ENCODE data around the gene COPS9. TPM values are rescaled to one million over a fixed set of nuclear protein-coding genes. Genes with fewer than 3 reads are reported as not detected.
A peak's percentile ranks its signal among the peaks of the same experiment; 100 is the strongest.

COPS9 gene
- total RNA-seq, 1 donor from 2014 or later, result 98.1 TPM

DNA sequence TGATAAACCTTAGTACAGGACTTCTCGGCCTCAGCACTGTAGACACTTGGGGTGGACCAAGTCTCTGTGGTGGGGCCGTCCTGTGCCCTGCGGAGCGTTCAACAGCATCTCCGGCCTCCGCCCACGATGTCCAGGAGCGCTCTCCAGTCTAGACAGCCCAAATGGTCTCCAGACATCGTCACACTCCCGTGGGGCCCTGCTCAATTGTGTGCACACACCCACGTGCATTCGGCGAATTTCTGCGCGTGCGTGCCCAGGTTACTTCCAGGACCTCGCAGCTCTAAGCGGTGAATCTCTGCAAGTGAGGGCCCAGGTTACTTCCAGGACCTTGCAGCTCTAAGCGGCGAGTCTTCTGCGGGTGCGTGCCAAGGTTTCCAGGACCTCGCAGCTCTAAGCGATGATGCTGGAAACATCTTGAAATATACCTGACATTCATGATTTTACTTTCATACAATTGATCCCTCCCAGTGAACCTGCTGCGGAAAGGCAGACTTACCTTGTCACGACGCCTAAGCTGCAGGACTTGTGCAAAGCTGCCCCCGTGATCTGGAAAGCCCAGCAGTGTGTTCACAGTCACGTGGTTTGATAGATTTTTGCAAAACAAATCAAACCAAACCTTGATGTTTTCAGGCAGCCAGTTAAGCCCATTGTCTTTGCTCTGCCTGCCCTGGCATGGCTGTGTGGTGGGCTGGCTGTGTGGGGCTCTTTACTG lies 20.5 kb upstream of the COPS9 start:
- no peaks in the 10 kb centered on the region for H3K36me3 ChIP-seq
- peaks cover 15% of the 10 kb centered on the region for H3K27me3 ChIP-seq
- DNase-seq (peak; percentile 40), ATAC-seq (no peak)
- intact Hi-C loops (cut with DNase I), result no loop called here
- TF ChIP-seq, protein P1, sequence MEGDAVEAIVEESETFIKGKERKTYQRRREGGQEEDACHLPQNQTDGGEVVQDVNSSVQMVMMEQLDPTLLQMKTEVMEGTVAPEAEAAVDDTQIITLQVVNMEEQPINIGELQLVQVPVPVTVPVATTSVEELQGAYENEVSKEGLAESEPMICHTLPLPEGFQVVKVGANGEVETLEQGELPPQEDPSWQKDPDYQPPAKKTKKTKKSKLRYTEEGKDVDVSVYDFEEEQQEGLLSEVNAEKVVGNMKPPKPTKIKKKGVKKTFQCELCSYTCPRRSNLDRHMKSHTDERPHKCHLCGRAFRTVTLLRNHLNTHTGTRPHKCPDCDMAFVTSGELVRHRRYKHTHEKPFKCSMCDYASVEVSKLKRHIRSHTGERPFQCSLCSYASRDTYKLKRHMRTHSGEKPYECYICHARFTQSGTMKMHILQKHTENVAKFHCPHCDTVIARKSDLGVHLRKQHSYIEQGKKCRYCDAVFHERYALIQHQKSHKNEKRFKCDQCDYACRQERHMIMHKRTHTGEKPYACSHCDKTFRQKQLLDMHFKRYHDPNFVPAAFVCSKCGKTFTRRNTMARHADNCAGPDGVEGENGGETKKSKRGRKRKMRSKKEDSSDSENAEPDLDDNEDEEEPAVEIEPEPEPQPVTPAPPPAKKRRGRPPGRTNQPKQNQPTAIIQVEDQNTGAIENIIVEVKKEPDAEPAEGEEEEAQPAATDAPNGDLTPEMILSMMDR (IDR thresholded peaks at IDR 0.05), result no peak
- no peaks in the 10 kb centered on the region for H3K9me3 ChIP-seq
- no peaks in the 10 kb centered on the region for H3K4me1 ChIP-seq
- H3K4me3 ChIP-seq, result no peak overlapping the region
- no peak overlapping the region for H3K27ac ChIP-seq

DNA sequence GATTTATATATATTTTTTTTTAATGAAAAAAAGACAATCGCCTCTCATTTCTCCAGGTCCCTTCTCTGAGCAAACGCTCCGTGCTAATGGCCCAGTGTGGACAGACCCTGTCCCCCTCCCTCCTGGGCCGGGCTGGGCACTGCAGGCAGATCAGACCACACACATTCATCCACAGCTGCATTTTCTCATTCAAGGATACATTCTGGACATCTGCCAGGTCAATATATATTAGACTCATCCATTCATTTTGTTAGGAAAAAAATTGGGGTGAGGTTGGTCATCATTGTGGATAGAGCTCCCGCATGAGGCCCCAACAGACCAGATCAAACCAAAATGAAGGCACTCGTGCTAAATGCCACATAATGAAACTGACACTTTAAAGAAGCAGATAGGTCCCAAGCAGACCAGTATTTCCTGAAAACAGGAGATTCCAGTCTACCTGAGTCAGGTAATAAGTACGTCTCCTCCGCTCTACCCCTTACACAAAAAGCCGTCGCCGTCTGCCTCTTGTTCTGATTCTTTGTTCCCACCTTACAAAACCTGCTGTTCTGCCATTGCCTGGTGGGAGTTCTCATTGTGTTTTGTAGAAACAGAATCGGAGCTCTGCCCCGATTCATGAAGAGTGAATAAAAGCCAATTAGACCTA lies 19.8 kb upstream of the COPS9 start:
- Histone ChIP-seq H3K9me3 (no peaks in the 10 kb centered on the region), H3K4me3 (no peak overlapping the region), H3K36me3 (no peaks in the 10 kb centered on the region), H3K4me1 (no peaks in the 10 kb centered on the region), H3K27ac (no peak overlapping the region), H3K27me3 (peaks cover 9% of the 10 kb centered on the region)
- TF ChIP-seq, protein P1 (IDR thresholded peaks at IDR 0.05), result no peak
- intact Hi-C loops (cut with DNase I), result no loop called here
- DNase-seq, result peak; percentile 8
- ATAC-seq, result no peak

DNA sequence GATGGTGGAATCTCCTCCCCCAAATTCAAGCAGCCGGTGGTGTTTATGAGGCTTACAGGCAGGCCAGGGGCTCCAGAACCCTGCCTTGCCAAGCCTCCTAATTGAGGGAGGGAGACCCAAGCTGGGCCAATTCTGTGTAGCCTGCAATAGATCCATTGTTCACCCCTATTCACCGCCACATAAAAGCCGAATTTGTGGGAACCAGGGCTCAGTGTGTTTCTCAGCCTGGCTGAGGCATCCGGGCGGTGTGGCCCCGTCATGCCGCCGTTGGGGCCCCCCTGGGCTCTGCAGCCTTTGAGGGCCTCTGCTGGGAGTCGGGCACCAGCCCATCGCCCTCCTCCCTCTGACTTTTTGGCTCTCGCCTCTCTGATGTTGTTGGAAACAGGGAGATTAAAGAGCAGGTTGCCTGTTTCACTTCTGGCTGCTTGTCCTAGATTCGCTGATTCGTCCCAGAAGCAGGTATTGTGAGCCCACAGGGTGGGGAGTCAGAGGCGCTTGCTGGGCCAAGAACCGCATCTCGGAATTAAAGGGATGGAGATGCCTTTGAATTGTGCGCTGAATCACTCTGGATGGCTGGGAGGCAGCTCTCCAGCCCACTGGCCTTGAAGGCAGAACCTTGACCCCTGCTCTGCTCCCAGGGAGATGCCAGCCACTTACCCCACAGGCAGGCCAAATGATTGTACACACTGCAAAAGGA lies 19.1 kb upstream of the COPS9 start:
- Histone ChIP-seq H3K27ac (no peak overlapping the region), H3K36me3 (no peaks in the 10 kb centered on the region), H3K4me3 (no peak overlapping the region), H3K9me3 (no peaks in the 10 kb centered on the region), H3K27me3 (peaks cover 13% of the 10 kb centered on the region), H3K4me1 (no peaks in the 10 kb centered on the region)
- intact Hi-C loops (cut with DNase I), result no loop called here
- TF ChIP-seq, protein P1 (IDR thresholded peaks at IDR 0.05), result no peak
- ATAC-seq (no peak), DNase-seq (peak; percentile 37)

DNA sequence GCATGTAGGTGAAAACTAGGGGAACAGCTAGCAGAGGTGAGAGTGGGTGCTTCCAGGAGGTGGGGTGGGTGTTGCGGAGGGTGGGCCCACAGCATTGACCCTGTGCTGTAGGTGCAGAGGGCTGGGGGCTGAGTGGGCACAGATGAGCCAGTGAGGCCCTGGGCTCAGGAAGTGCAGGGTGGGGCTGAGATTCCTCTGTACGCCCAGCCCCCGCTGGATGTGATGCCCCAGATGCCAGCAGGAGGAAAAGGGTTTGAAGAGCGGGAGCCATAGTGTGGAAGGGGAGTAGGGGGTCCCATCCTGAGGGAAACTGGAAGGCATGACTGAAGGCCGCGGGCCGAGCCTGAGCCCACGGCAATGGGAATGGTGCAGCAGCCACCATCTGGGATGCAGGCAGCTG lies 18.5 kb upstream of the COPS9 start:
- TF ChIP-seq, protein P1 (IDR thresholded peaks at IDR 0.05), result no peak
- Histone ChIP-seq H3K4me1 (no peaks in the 10 kb centered on the region), H3K9me3 (no peaks in the 10 kb centered on the region), H3K27me3 (peaks cover 19% of the 10 kb centered on the region), H3K4me3 (no peak overlapping the region), H3K27ac (no peak overlapping the region), H3K36me3 (no peaks in the 10 kb centered on the region)
- ATAC-seq (no peak), DNase-seq (peak; percentile 51)
- intact Hi-C loops (cut with DNase I), result no loop called here

DNA sequence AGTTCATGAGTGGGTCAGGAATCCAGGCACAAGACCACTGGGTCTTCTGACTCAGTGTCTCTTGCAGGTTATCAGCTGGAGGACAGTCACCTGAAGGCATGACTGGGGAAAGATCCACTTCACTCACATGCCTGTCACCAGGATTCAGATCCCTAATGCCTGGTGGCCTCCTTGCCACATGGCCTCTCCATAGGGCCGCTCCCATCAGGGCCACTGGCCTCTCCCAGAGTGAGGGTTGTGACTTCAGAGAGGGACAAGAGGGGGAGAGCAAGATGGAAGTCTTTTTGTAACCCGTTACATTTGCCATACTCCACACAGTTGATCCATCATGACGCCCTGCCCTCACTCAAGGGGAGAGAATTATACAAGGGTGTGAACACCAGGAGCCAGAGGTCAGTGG lies 17.3 kb upstream of the COPS9 start:
- ATAC-seq (no peak), DNase-seq (peak; percentile 32)
- intact Hi-C loops (cut with DNase I), result no loop called here
- TF ChIP-seq, protein P1 (IDR thresholded peaks at IDR 0.05), result no peak
- H3K27me3 ChIP-seq, result peaks cover 25% of the 10 kb centered on the region
- H3K27ac ChIP-seq, result no peak overlapping the region
- H3K9me3 ChIP-seq, result no peaks in the 10 kb centered on the region
- no peaks in the 10 kb centered on the region for H3K4me1 ChIP-seq
- H3K36me3 ChIP-seq, result no peaks in the 10 kb centered on the region
- H3K4me3 ChIP-seq, result no peak overlapping the region
